Parathyroid adenoma (tissue), 2 donors: Measurements from ENCODE around the gene ZEB2.
A peak's percentile ranks its signal among the peaks of the same experiment; 100 is the strongest.

ENCODE experiments used
- H2AFZ ChIP-seq: fragments of 300-600 bp; sonication (generic); one replicate; pipeline ENCODE4 v1.7.0; 2017; ENCODE audit warnings: antibody characterized with exemption, mild to moderate bottlenecking
- H3K27ac ChIP-seq: fragments of 300-600 bp; sonication (generic); one replicate; pipeline ENCODE4 v1.7.0; 2017
- H3K27me3 ChIP-seq: fragments of 300-600 bp; sonication (generic); one replicate; pipeline ENCODE4 v1.7.0; 2017; ENCODE audit warnings: low read length; ENCODE audit not compliant: control insufficient read depth, insufficient read depth
- H3K36me3 ChIP-seq: fragments of 300-600 bp; sonication (generic); one replicate; pipeline ENCODE4 v1.7.0; 2017; ENCODE audit warnings: low read length; ENCODE audit not compliant: control insufficient read depth, insufficient read depth
- H3K4me1 ChIP-seq: fragments of 300-600 bp; sonication (generic); one replicate; pipeline ENCODE4 v1.7.0; 2017; ENCODE audit warnings: control low read depth
- H3K4me2 ChIP-seq: fragments of 300-600 bp; sonication (generic); one replicate; pipeline ENCODE4 v1.7.0; 2017; ENCODE audit warnings: low read length
- H3K4me3 ChIP-seq: fragments of 300-600 bp; sonication (generic); one replicate; pipeline ENCODE4 v1.7.0; 2017; ENCODE audit warnings: low read depth, low read length
- H3K79me2 ChIP-seq: fragments of 300-600 bp; sonication (generic); one replicate; pipeline ENCODE4 v1.7.0; 2017; ENCODE audit warnings: control low read depth
- H3K9ac ChIP-seq: fragments of 300-600 bp; sonication (generic); one replicate; pipeline ENCODE4 v1.7.0; 2017; ENCODE audit warnings: mild to moderate bottlenecking
- H3K9me3 ChIP-seq: fragments of 300-600 bp; sonication (generic); one replicate; pipeline ENCODE4 v1.7.0; 2017; ENCODE audit warnings: low read length; ENCODE audit not compliant: control insufficient read depth
- TF ChIP-seq, protein P1 (sequence below): fragments of 300-600 bp; sonication (generic); IDR thresholded peaks from one replicate; pipeline ENCODE4 v1.7.0; 2017; ENCODE audit warnings: antibody characterized with exemption, mild to moderate bottlenecking
- donor health status: primary hyperparathyroidism.

Gene ZEB2

GRCh38 chr2:144390424-144391020, 129.4 kb downstream of the ZEB2 start:
- no peak overlapping the region for H2AFZ ChIP-seq
- H3K4me3 ChIP-seq = no peak overlapping the region
- no peak overlapping the region for H3K9ac ChIP-seq
- no peaks in the 10 kb centered on the region for H3K27me3 ChIP-seq
- no peaks in the 10 kb centered on the region for H3K36me3 ChIP-seq
- no peak overlapping the region for H3K4me2 ChIP-seq
- TF ChIP-seq, protein P1, sequence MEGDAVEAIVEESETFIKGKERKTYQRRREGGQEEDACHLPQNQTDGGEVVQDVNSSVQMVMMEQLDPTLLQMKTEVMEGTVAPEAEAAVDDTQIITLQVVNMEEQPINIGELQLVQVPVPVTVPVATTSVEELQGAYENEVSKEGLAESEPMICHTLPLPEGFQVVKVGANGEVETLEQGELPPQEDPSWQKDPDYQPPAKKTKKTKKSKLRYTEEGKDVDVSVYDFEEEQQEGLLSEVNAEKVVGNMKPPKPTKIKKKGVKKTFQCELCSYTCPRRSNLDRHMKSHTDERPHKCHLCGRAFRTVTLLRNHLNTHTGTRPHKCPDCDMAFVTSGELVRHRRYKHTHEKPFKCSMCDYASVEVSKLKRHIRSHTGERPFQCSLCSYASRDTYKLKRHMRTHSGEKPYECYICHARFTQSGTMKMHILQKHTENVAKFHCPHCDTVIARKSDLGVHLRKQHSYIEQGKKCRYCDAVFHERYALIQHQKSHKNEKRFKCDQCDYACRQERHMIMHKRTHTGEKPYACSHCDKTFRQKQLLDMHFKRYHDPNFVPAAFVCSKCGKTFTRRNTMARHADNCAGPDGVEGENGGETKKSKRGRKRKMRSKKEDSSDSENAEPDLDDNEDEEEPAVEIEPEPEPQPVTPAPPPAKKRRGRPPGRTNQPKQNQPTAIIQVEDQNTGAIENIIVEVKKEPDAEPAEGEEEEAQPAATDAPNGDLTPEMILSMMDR = no peak
- no peaks in the 10 kb centered on the region for H3K9me3 ChIP-seq
- no peaks in the 10 kb centered on the region for H3K79me2 ChIP-seq
- H3K27ac ChIP-seq = no peak overlapping the region
- no peaks in the 10 kb centered on the region for H3K4me1 ChIP-seq

- TF ChIP-seq, protein P1 = no peak
- H3K4me1 ChIP-seq = no peaks in the 10 kb centered on the region
- no peaks in the 10 kb centered on the region for H3K36me3 ChIP-seq
- no peaks in the 10 kb centered on the region for H3K9me3 ChIP-seq
- no peak overlapping the region for H3K27ac ChIP-seq
- no peaks in the 10 kb centered on the region for H3K79me2 ChIP-seq
- H3K9ac ChIP-seq = no peak overlapping the region
- H2AFZ ChIP-seq = peak overlapping the region; percentile 73
- peak overlapping the region; percentile 26 for H3K4me2 ChIP-seq
- no peaks in the 10 kb centered on the region for H3K27me3 ChIP-seq
- peak overlapping the region; percentile 48 for H3K4me3 ChIP-seq
Measured at GRCh38 chr2:144389930-144390311, 130.0 kb downstream of the ZEB2 start.

DNA sequence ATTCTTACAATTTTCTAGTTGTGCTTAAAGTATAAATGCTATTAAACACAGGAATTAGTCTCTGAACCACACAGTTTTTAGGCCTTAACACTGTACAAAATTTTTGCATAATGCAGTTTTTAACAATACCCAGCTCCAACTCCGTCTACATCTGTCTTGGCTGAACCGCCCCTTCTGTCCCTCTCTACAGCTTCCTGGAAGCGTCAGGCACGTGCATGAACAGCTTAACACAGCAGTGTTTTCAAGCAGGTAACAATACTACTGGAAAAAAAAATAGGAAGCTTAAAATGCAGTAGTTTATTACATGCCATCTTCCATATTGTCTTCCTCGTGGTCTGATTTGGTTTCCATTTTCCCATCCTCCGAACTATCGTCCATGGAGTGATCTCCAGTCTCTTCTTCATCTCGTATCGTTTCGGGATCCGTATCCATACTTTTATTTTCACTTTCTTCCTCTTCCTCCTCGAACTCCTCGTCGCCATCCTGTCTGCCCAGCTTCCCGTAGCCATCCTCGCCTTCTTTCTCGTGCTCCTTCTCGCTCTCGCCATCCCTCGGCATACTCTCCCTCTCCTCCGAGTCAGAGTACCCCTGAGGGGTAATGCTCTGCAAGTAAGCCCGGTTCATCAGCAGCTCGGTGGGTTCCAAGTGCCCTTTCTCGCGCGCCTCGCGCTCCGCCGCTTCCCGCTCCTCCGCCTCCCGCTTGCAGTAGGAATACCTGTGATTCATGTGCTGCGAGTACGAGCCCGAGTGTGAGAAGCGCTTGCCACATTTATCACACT, 130.6 kb downstream of the ZEB2 start:
- Histone ChIP-seq H3K4me1 (no peaks in the 10 kb centered on the region), H2AFZ (peak overlapping the region; percentile 73), H3K79me2 (no peaks in the 10 kb centered on the region), H3K36me3 (no peaks in the 10 kb centered on the region), H3K9me3 (no peaks in the 10 kb centered on the region), H3K9ac (no peak overlapping the region), H3K4me3 (peak overlapping the region; percentile 48), H3K27me3 (no peaks in the 10 kb centered on the region), H3K4me2 (peak overlapping the region; percentile 26), H3K27ac (no peak overlapping the region)
- TF ChIP-seq, protein P1 = no peak

DNA sequence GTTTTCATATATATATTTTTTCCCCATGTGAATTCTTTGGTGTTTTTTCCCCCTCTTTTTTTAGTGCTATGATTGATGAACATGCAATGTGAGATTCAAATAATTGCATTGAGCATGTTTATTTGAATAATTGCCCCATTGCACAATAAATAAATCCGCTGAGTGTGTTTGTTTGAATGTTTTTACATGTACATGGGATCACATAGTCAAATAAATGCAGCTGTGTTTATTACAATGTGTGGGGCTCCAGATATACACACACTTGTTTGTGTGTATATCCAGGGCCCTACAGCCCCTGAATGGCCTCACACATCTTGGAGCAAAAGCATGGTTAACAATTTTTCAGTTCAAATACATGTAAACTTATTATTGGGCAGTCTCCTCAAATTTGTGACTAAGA, 134.5 kb downstream of the ZEB2 start:
- TF ChIP-seq, protein P1 = no peak
- no peaks in the 10 kb centered on the region for H3K4me1 ChIP-seq
- H3K4me3 ChIP-seq = no peak overlapping the region
- H3K79me2 ChIP-seq = no peaks in the 10 kb centered on the region
- no peaks in the 10 kb centered on the region for H3K9me3 ChIP-seq
- H3K27me3 ChIP-seq = no peaks in the 10 kb centered on the region
- H3K36me3 ChIP-seq = no peaks in the 10 kb centered on the region
- H3K4me2 ChIP-seq = no peak overlapping the region
- H2AFZ ChIP-seq = no peak overlapping the region
- no peak overlapping the region for H3K27ac ChIP-seq
- H3K9ac ChIP-seq = no peak overlapping the region
